CD4-positive, alpha-beta T cell treated with Interleukin-15 for 4 hours (primary cell): ENCODE results near the gene EYA3.
A peak's percentile ranks its signal among the peaks of the same experiment; 100 is the strongest.

Experiments
- DNase-seq: peaks from one replicate; pipeline ENCODE4 v3.0.0-alpha.2; 2020; ENCODE audit warnings: low spot score

Gene EYA3

DNA sequence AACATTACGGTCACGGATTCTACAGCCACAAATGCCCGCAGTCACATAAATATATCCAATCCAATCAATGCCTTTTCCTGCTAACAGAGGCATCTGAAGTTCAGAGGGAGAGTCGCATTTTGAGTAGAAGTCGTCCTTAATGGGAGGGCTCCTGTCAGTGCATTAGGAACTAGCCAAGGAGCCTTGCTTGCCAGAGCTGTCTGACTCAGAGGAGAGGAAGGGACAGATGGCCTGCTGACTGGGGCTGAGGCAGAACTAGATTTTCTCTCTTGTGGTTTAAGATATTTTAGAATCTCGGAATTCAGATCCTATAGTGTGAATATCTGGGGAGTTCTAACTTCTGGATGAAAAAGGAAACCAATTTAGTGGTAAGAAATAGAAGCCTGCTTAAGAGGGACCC lies 118.0 kb downstream of the EYA3 start:
- DNase-seq = no peak

DNA sequence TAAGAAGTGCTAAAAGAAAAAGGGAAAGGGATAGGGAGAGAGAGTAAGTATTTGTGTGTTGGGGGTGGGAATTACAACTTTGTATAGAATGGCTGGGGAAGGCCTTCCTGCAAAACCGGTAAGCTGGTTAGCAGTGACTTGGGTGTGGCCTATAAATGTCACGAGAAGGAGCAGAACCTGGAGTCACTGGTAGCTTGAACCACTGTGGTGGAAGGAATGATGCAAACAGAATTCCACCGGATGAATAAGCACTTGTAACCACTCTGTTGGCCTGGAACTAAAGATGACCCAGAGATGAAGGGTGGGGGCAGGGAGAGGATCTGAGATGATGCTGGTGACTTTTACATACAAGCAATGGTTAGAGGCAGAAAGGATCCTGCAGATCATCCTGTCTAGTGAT lies 119.7 kb downstream of the EYA3 start:
- DNase-seq = no peak

DNA sequence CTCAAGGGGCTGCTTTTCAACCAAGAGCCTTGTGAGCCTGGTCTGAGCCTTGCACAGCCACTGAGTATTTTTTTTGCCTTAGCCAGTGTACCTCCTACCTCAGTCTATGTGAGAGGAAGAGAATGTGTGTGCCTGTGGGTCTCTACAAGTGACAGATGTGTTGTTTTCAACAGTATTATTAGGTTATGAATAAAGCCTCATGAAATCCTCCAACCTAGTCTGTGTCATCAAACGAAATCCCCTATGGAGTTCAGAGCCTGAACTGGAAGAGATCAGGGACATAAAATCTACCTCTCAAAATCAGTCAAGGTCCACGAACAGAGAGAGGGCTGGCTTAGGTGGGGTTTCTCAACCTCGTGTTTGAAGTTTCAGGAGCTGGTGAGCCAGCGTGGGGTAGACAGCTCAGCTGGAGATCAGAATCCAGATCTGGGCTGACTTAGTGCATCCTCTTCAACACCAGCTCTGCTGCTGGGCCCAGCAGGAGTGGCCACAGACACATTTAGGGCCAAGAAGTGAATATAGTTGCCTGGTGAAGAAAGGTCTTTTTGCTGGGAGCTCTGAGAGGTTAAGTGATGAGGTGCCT lies 120.4 kb downstream of the EYA3 start:
- DNase-seq = no peak

GRCh38 chr1:27967106-27967883 lies 121.1 kb downstream of the EYA3 start:
- DNase-seq = no peak

DNA sequence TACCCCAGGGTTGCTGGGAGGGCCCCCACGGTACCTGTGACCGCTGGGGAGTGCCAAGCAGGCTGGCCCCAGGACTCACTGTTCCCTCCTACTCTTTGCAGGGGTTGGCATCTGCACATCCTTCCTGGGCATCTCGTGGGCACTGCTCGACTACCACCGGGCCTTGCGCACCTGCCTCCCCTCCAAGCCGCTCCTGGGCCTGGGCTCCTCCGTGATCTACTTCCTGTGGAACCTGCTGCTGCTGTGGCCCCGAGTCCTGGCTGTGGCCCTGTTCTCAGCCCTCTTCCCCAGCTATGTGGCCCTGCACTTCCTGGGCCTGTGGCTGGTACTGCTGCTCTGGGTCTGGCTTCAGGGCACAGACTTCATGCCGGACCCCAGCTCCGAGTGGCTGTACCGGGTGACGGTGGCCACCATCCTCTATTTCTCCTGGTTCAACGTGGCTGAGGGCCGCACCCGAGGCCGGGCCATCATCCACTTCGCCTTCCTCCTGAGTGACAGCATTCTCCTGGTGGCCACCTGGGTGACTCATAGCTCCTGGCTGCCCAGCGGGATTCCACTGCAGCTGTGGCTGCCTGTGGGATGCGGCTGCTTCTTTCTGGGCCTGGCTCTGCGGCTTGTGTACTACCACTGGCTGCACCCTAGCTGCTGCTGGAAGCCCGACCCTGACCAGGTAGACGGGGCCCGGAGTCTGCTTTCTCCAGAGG lies 121.9 kb downstream of the EYA3 start:
- DNase-seq = no peak

DNA sequence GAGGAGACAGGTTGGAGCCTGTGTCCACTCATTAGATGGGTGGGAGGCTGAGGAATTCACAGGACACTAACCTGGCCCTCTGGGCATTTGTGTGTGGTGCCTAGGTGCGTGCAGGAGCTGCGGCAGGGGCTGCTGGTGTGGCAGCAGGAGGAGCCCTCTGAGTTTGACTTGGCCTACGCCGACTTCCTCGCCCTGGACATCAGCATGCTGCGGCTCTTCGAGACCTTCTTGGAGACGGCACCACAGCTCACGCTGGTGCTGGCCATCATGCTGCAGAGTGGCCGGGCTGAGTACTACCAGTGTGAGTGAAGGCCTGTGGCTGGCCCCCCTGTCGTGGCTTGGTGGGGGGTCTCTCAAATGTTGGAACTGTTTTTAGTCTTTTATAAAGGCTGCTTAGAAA lies 125.0 kb downstream of the EYA3 start:
- DNase-seq = no peak

GRCh38 chr1:27961646-27962221 lies 126.7 kb downstream of the EYA3 start:
- no peak for DNase-seq

DNA sequence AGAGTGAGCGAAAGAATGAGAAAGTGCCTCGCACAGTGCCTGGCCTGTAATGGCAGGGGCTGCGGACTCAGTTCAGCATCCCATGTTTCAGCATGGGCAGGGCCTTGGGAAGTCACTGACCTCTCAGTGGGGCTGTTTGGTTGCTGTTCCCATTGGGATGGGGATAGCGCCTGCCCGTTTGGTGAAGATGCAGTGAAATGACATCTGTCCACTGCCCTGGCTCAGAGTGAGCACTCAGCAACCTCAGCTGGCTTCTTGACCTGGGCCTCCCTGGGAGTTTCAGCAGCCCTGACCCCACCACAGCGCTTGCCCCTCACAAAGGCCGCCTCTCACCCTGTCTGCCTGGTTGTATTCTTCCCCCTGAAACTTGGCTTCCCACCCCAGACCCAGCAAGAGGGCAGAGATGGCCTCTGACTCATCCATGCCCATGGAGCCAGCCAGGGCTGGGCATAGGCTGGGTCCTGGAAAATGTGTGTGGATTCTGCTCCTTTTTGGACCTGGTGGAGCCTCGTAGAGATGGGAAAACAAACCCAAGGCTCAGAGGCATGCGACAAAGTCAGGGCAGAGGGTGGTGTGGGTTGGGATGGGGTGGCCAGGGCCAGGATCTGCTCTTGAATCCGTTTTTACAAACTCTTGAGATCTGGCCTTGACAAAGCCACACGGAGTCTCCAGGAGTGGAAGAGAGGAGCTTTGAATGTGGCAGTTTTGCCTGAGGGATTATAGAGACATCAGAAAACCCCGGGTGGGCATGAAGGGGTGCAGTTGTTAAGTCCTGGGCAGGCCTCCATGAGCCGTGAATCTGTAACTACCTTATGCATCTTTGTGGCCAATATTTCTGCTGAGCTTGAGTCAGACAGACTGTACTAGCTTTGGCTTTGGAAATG lies 127.4 kb downstream of the EYA3 start:
- no peak for DNase-seq

GRCh38 chr1:27959792-27960603 lies 128.4 kb downstream of the EYA3 start, which contains the start of gene XKR8:
Gene XKR8, plus strand, starts transcription at chr1:27959973. Its CDS starts 97 bp downstream, at chr1:27960070.
- DNase-seq = peak; percentile 81

DNA sequence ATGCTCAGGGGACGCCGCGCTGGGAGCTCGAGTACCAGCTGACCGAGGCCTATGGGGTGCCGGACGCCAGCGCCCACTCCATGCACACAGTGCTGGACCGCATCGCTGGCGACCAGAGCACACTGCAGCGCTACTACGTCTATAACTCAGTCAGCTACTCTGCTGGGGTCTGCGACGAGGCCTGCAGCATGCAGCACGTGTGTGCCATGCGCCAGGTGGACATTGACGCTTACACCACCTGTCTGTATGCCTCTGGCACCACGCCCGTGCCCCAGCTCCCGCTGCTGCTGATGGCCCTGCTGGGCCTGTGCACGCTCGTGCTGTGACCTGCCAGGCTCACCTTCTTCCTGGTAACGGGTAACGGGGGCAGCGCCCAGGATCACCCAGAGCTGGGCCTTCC lies 129.9 kb downstream of the EYA3 start:
- DNase-seq = no peak

- no peak for DNase-seq
These were observed 130.8 kb downstream of the EYA3 start for GRCh38 chr1:27957655-27958054.

DNA sequence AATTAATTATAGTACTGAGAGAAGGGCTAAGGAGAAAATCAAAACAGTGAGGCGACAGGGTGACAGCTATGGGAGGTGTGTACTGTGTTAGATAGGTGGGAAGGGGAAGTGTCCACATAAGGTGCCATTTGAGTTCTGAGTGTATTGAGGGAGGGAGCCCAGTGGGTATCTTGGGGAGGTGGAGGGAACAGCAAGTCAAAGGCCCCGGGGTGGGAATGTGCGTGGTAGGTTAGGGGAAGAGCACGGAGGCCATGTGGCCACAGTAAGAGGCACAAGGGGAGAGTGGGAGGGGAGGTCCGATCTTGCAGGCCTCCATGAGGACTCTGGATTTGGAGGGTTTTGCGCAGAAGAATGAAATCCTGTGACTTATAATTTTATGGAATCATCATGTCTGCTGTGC lies 131.6 kb downstream of the EYA3 start:
- DNase-seq = no peak

- DNase-seq = no peak
These were observed 133.3 kb downstream of the EYA3 start for GRCh38 chr1:27955076-27955475.

GRCh38 chr1:27954186-27954585 lies 134.2 kb downstream of the EYA3 start:
- no peak for DNase-seq

DNA sequence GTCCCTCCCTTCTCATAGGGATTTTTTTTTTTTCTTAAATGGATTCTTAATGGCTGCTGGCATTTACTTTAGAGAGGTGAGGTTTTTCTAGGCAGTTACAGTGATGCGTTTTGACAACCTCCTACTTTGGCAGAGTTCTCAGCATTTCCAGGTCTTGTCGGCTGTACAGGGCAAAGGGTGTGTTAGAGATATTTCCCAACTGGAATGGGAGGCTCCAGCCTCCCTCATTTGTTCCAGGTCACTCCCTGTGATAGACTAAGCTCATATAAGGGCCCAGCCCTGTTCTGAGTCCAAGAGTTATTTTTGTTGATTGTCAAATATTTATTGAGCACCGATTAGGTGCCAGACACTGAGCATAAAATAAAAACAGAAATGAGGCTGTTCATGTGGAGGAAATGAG lies 136.3 kb downstream of the EYA3 start:
- DNase-seq = no peak

DNA sequence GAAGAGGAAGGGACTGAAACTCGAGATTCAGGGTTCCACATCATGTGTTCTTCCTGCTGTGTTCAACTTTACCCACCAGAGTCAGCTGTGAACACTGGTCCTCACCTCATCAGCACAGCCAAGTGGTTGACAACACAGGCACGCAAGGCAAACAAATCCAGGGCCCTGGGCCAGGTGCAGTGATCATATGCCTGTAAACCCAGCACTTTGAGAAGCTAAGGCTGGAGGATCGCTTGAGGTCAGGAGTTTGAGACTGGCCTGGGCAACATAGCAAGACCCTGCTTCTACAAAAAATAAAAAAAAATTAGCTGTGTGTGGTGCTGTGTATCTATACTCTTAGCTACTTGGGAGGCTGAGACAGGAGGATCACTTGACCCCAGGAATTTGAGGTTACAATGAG lies 137.0 kb downstream of the EYA3 start:
- no peak for DNase-seq

- no peak for DNase-seq
These were observed 139.4 kb downstream of the EYA3 start for GRCh38 chr1:27949027-27949426.

DNA sequence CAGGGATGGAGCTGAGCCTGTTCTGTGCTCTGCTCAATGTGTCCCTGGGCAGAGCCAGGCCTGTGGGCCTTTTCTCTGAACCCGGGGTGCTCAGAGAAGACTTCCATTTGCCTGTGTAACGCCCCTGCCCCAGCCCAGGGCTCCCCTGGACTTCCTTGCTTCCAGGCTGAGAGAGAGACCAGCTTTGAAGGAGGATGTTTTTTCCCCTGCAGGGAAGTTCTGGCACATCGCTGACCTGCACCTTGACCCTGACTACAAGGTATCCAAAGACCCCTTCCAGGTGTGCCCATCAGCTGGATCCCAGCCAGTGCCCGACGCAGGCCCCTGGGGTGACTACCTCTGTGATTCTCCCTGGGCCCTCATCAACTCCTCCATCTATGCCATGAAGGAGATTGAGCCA lies 143.4 kb downstream of the EYA3 start:
- DNase-seq = no peak

GRCh38 chr1:27941671-27942540 lies 146.5 kb downstream of the EYA3 start:
- DNase-seq = no peak
